GM18868 (cell line): Measurements from ENCODE around the gene SERHL2.
"Not testable (repeated sequence)": the region's sequence is repeated elsewhere in the genome, so short reads cannot be mapped to it uniquely, and the experiment has no call there.

Source experiments
- ATAC-seq: cut with Tn5 transposase; IDR thresholded peaks from one replicate; pipeline ENCODE4 v1.9.1; 2021; ENCODE audit warnings: mild to moderate bottlenecking, moderate library complexity; ENCODE audit not compliant: unreplicated experiment

The SERHL2 gene

DNA sequence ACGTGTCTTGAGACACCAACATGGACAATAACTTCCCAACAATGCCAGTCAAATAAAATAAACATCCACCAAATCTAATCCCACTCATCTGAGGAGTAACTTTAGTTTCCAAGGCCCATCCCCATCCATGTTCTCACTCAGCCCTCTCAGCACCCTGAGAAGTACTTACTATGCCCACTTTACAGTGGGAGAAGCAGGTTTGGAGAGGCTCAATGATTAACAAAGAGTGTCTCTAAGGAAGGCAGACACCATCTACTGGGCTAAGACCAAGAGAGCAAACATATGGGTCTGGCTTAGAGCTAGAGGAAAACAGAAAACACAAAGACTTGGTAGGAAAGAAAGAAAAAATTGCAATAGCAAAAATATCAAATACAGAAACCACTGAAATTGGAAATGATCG lies 49.7 kb downstream of the SERHL2 start:
- no peak for ATAC-seq

- ATAC-seq = no peak
Measured at GRCh38 chr22:42604403-42604802, 50.6 kb downstream of the SERHL2 start.

DNA sequence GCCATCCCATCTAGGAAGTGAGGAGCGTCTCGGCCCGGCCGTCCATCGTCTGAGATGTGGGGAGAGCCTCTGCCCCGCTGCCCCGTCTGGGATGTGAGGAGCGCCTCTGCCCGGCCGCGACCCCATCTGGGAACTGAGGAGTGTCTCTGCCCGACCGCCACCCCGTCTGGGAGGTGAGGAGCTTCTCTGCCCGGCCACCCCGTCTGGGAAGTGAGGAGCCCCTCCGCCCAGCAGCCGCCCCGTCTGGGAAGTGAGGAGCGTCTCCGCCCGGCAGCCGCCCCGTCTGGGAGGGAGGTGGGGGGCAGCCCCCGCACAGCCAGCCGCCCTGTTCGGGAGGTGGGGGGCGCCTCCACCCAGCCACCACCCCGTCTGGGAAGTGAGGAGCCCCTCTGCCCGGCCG lies 53.9 kb downstream of the SERHL2 start:
- ATAC-seq = not testable (repeated sequence)

DNA sequence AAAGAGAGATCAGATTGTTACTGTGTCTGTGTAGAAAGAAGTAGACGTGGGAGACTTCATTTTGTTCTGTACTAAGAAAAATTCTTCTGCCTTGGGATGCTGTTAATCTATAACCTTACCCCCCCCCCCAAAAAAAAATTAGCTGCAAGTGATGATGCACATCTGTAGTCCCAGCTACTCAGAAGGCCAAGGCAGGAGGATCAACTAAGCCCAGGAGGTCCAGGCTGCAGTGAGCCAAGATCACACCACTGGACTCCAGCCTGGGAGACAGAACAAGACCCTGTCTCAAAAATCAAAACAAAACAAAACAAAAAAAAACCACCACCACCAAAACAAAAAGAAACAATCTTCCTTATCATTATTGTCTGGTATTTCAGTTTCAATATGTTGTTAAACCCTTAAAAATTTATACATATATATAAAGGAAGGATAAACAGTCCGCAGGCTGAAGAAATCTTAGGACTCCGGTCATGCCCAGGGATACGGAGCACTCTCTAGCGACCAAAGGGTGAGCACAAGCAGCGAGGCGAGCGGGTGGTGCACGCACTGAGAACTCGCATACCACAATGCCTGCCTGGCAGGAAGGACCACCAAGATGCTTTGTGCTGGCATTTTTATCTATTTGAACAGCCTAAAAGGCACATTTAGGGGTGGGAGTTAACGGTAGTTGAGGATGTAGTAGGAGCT lies 54.5 kb downstream of the SERHL2 start:
- ATAC-seq = no peak

DNA sequence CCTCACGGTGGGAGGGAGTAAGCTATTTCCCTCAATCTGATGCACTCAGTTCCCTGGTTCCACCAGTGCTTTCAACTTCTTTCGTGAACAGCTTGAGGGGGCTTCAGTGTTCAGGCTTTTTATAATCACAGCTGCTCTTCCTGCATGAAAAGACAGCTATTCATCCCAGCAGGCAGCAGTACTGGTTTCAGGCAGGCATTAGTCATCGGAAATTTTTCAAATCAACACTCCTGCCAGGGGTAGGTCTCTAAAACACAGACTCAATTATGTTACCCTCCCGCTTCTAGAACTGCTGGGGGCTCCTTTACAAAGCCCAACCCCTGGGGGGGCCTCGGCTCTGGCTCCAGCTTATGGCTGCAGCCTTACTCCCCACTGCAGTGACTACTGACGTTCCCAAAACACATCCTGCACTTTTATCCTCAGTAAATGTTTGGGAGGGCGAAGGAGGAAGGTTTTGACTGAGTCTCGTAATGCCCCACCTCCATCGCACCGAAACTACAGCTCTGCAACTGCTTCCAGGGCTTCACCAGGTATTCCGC lies 55.1 kb downstream of the SERHL2 start:
- no peak for ATAC-seq

DNA sequence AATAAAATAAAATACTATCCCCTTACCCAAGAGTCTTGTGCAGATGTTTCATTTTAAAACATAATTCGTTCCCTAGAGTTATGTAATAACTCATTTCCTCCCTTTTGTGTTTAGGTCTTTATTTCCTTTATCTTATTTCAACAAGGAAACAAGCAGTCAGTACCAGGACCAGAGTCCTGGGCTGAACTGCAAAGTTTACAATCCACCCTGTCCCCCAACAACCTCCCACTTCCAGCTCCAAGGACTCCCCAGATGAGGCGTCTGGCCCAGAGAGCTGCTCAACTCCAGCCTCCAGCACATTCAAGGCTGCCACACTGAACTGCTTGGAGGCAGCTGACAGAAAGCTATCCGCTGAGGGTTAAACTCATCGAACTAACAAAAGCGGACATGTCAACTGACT lies 56.4 kb downstream of the SERHL2 start:
- no peak for ATAC-seq

DNA sequence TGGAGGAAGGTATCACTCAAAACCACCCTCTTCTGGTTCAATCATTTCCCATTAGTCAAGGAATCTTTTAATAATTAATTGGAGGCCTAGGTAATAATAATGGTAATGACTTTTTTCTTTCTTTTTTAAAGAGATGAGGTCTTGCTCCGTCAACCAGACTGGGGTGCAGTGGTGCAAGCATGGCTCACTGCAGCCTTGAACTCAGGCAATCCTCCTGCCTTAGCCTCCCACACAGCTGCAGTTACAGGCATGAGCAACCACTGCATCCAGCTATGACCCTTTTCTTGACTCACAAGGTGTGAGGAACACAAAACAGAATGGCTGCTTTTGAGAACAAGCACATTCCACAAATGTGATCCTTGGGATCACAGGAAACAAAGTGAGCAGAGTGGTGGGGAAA lies 57.3 kb downstream of the SERHL2 start:
- no peak for ATAC-seq

DNA sequence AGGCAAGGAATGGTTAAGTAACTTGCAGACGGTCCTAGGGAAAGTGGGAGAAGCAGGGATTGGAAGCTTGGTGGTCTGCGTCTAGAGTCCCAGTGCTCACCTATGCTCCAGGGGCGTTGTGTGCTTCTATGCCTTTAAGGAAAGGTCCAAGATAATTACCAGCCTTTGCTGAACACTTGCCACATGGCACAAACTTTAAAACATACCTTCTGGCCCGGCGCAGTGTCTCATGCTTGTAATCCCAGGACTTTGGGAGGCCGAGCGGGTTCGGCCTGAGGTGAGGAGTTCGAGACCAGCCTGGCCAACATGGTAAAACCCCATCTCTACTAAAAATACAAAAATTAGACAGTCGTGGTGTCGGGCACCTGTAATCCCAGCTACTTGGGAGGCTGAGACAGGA lies 58.6 kb downstream of the SERHL2 start:
- ATAC-seq = no peak

GRCh38 chr22:42613872-42614301 lies 60.1 kb downstream of the SERHL2 start:
- ATAC-seq = no peak

DNA sequence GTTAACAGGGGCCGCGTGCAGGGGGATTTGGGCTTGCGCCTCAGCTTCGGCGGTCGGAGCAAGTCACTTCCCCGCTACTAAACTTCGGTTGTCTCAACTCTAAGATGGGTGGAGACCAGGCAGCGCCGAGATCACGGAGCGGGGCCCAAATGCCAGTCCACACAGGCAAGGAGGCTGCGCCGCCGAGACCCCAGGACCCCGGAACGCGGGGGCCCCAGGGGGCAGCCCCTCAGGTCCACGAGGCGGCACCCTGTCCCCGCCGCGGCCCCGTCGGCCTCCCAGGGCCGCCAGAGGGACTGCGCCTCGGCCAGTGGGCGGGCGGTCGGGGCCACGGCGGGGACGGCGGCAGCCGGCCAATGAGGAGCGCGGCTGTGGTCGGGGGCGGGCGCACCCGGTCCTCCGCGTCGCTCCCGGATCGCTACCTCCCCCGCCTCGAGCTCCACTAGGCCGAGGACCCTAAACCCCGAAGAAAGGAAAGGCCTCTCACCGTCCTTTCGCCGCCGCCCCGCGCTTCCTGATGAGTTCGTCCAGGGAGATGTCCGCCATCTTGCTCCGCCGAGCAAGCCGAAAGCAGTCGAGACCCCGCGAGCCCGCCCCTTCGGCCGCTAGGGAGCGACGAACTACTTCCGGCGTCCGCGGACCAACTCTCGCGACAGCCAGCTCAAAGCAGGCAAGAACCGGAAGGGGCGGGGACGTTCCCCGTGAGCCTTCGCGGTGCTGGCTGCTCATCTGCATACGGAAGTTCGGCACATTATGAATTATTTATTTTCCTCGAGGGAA lies 60.7 kb downstream of the SERHL2 start, which contains the start of gene POLDIP3:
Gene POLDIP3 (minus strand): TSS at position 572 of the 780 bp plus-strand sequence. CDS start 26 bp downstream, at position 546.
- peak; percentile 62 for ATAC-seq

- peak; percentile 54 for ATAC-seq
Measured at GRCh38 chr22:42615092-42615859, 61.5 kb downstream of the SERHL2 start.

- not testable (repeated sequence) for ATAC-seq
Measured at GRCh38 chr22:42615860-42616175, 62.1 kb downstream of the SERHL2 start.

DNA sequence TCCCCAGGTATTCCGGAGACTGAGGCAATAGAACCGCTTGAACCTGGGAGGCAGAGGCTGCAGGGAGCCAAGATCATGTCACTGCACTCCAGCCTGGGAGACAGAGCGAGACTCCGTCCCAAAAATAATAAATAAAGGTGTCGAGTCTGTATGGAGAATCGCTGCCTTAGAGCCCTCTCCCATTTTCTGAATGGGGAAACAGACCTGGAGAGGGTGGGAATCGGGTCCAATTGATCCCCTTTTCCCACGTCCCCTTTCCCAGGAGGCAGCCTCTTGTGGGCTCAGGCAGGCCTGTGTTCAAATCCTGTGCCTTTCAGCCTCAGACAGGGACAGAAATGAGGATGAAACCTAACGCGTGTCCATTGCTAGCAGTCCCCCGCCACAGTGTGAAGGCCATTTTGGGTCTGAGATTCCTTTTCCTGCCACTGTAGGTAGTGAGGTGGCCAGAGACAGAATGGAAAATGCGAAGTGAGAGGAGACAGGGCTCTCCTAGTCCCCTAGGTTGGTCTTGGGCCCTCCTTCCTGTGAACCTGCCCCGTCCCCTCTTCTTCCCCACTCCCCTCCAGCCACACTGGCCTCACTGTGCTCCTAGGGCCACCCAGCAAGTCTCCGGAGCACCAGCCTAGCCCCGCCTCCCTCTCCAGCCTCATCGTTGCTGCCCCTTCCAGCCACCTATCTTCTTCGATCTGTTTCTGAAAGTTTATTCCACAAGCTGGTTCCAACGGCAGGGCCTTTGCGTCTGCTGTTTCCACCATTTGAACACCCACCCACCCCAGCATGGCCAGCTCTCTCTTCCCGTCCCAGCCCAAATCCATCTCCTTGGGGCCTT lies 63.6 kb downstream of the SERHL2 start:
- ATAC-seq = no peak

DNA sequence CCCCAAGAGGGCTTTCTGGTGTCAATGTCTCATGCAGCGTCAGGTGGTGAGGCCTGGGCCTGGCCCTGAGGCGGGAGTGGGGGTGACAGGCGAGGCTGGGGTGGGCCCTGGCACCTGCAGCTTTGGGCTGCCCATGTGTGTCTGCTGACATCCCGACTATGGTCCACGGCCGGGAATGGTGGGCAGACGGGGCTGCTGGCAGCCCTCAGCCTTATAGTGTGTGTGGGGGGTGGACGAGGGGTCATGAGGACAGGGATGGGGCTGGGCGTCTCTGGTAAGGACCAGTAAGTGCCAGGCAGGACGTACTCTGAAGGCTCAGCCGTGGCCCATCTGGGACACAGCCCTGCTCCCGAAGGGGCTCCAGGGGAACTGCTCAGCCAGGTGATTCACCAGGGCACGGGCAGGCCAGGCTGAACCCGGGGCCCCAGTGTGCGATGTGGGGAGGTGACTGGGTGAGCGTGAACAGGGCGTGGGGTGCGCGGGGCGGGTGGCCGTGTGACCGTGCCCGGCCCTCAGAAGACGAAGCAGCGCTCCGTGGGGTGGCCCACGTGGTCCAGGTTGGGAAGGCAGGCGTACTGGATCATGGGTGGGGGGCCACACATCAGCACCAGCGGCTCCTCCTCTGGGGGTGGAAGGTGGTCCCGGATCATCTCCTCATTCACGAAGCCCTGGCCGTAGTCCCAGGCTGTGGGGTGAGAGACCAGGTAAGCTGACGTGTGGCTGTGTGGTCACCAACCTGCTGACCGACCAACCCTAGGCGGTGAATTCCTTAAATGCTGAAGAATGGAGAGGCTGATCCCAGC lies 65.7 kb downstream of the SERHL2 start:
- ATAC-seq = no peak

- no peak for ATAC-seq
Measured at GRCh38 chr22:42620084-42620483, 66.3 kb downstream of the SERHL2 start.

DNA sequence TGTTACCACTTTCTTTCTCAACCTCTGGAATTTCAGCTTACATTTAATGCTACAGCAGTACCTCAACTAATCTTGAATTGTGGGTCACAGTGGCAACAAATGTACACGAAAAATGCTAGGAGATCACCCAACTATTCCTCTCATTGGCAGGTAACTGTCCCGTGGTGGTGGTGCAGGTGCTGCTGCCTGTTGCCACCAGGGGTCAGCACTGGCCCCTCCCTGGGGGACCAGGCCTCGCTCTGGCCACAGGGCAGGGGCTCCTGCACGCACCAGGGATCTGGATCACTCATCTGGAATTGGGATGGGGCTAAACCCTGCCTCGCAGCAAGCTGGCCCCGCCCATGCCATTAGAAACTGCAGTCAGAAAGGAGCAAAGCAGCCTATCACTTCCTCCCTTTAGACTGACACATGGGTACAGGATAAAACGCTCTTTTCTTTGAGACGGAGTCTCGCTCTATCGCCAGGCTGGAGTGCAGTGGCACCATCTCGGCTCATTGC lies 67.8 kb downstream of the SERHL2 start:
- ATAC-seq = no peak

- ATAC-seq = no peak
Measured at GRCh38 chr22:42622061-42622710, 68.4 kb downstream of the SERHL2 start.

- no peak for ATAC-seq
Measured at GRCh38 chr22:42623301-42623751, 69.6 kb downstream of the SERHL2 start.
